Measurements from ENCODE around the gene FAAP20.

The FAAP20 gene

GRCh38 chr1:2185880-2186855, 8.4 kb downstream of the FAAP20 start:
- H4K20me1 ChIP-seq (ENCODE audit: insufficient read depth, low read length): peaks cover 17% of the 10 kb centered on the region

DNA sequence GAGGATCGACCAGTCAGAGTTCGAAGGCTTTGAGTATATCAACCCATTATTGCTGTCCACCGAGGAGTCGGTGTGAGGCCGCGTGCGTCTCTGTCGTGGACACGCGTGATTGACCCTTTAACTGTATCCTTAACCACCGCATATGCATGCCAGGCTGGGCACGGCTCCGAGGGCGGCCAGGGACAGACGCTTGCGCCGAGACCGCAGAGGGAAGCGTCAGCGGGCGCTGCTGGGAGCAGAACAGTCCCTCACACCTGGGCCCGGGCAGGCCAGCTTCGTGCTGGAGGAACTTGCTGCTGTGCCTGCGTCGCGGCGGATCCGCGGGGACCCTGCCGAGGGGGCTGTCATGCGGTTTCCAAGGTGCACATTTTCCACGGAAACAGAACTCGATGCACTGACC, 9.6 kb downstream of the FAAP20 start:
- no peak for DNase-seq
- H4K20me1 ChIP-seq (ENCODE audit: insufficient read depth, low read length): peaks cover 13% of the 10 kb centered on the region
- no peak overlapping the region for H3K4me3 ChIP-seq (ENCODE audit: low read depth in 1 of 2, low read length in 2 of 2)
- TF ChIP-seq, protein P1, sequence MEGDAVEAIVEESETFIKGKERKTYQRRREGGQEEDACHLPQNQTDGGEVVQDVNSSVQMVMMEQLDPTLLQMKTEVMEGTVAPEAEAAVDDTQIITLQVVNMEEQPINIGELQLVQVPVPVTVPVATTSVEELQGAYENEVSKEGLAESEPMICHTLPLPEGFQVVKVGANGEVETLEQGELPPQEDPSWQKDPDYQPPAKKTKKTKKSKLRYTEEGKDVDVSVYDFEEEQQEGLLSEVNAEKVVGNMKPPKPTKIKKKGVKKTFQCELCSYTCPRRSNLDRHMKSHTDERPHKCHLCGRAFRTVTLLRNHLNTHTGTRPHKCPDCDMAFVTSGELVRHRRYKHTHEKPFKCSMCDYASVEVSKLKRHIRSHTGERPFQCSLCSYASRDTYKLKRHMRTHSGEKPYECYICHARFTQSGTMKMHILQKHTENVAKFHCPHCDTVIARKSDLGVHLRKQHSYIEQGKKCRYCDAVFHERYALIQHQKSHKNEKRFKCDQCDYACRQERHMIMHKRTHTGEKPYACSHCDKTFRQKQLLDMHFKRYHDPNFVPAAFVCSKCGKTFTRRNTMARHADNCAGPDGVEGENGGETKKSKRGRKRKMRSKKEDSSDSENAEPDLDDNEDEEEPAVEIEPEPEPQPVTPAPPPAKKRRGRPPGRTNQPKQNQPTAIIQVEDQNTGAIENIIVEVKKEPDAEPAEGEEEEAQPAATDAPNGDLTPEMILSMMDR (IDR thresholded peaks at IDR 0.05; ENCODE audit: borderline replicate concordance, extremely low read depth, low read length, poor library complexity, severe bottlenecking): no peak
- TF ChIP-seq EZH2 (IDR thresholded peaks at IDR 0.05; ENCODE audit: borderline replicate concordance, low read depth, low read length, severe bottlenecking): no peak
- no peak for ATAC-seq (ENCODE audit: insufficient read depth, low read depth)
- H3K27ac ChIP-seq (ENCODE audit: low read length): no peak overlapping the region
- peaks cover 7% of the 10 kb centered on the region for H3K36me3 ChIP-seq (ENCODE audit: insufficient read depth, low read length)
- no peaks in the 10 kb centered on the region for H3K4me1 ChIP-seq (ENCODE audit: insufficient read depth, low read length)
- no peak overlapping the region for H3K9ac ChIP-seq (ENCODE audit: low read depth, low read length)
- no peaks in the 10 kb centered on the region for H3K27me3 ChIP-seq (ENCODE audit: insufficient read depth, low read length, poor library complexity)
- no peak overlapping the region for H2AFZ ChIP-seq (ENCODE audit: low read depth, low read length)
- no peak overlapping the region for H3K4me2 ChIP-seq (ENCODE audit: insufficient read depth, low read length)
- no peaks in the 10 kb centered on the region for H3K79me2 ChIP-seq (ENCODE audit: insufficient read depth, low read length)
- H3K9me3 ChIP-seq (ENCODE audit: insufficient read depth, low read length, severe bottlenecking): no peaks in the 10 kb centered on the region

More at GRCh38 chr1:2185880-2186855, 8.4 kb downstream of the FAAP20 start:
- Histone ChIP-seq H3K4me1 (ENCODE audit: insufficient read depth, low read length) (no peaks in the 10 kb centered on the region), H3K27me3 (ENCODE audit: insufficient read depth, low read length, poor library complexity) (no peaks in the 10 kb centered on the region), H3K27ac (ENCODE audit: low read length) (no peak overlapping the region), H3K4me2 (ENCODE audit: insufficient read depth, low read length) (no peak overlapping the region), H2AFZ (ENCODE audit: low read depth, low read length) (no peak overlapping the region), H3K36me3 (ENCODE audit: insufficient read depth, low read length) (peaks cover 18% of the 10 kb centered on the region), H3K9me3 (ENCODE audit: insufficient read depth, low read length, severe bottlenecking) (no peaks in the 10 kb centered on the region), H3K79me2 (ENCODE audit: insufficient read depth, low read length) (0 out of 2 replicates have a peak, but pooled peaks cover 6% of the 10 kb centered on the region), H3K4me3 (ENCODE audit: low read depth in 1 of 2, low read length in 2 of 2) (no peak overlapping the region), H3K9ac (ENCODE audit: low read depth, low read length) (no peak overlapping the region)
- ATAC-seq (ENCODE audit: insufficient read depth, low read depth) (0 out of 3 replicates have a peak, but pooled peaks have one; percentile 13), DNase-seq (no peak)
- TF ChIP-seq, protein P1 (IDR thresholded peaks at IDR 0.05; ENCODE audit: borderline replicate concordance, extremely low read depth, low read length, poor library complexity, severe bottlenecking): no peak
- no peak for TF ChIP-seq EZH2 (IDR thresholded peaks at IDR 0.05; ENCODE audit: borderline replicate concordance, low read depth, low read length, severe bottlenecking)

DNA sequence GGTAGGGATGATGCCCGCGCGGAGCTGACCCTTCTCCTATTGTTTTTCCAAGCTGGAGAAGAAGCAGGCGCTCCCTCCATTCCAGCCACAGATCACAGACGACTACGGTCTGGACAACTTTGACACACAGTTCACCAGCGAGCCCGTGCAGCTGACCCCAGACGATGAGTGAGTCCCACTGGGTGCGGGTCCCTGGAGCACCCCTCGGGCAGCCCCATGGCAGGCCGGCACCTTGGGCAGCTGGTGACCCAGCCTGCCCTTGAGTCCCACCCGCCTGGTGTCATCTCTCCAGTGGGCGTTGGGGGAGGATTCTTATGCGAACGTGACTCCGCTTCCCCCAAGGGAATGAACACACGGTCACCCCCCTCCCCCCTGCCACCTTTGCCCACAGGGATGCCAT, 10.0 kb downstream of the FAAP20 start:
- no peak for ATAC-seq (ENCODE audit: insufficient read depth, low read depth)
- Histone ChIP-seq H3K9ac (ENCODE audit: low read depth, low read length) (no peak overlapping the region), H4K20me1 (ENCODE audit: insufficient read depth, low read length) (peaks cover 12% of the 10 kb centered on the region), H2AFZ (ENCODE audit: low read depth, low read length) (no peak overlapping the region), H3K27me3 (ENCODE audit: insufficient read depth, low read length, poor library complexity) (no peaks in the 10 kb centered on the region), H3K4me2 (ENCODE audit: insufficient read depth, low read length) (no peak overlapping the region), H3K27ac (ENCODE audit: low read length) (no peak overlapping the region), H3K4me3 (ENCODE audit: low read depth in 1 of 2, low read length in 2 of 2) (no peak overlapping the region), H3K36me3 (ENCODE audit: insufficient read depth, low read length) (peaks cover 3% of the 10 kb centered on the region), H3K4me1 (ENCODE audit: insufficient read depth, low read length) (no peaks in the 10 kb centered on the region), H3K9me3 (ENCODE audit: insufficient read depth, low read length, severe bottlenecking) (no peaks in the 10 kb centered on the region), H3K79me2 (ENCODE audit: insufficient read depth, low read length) (no peaks in the 10 kb centered on the region)
- no peak for DNase-seq
- TF ChIP-seq, protein P1 (IDR thresholded peaks at IDR 0.05; ENCODE audit: borderline replicate concordance, extremely low read depth, low read length, poor library complexity, severe bottlenecking): no peak
- TF ChIP-seq EZH2 (IDR thresholded peaks at IDR 0.05; ENCODE audit: borderline replicate concordance, low read depth, low read length, severe bottlenecking): no peak

Measured in DND-41 (cell line).